ENCODE data around the gene RABGAP1L.

RABGAP1L gene

DNA sequence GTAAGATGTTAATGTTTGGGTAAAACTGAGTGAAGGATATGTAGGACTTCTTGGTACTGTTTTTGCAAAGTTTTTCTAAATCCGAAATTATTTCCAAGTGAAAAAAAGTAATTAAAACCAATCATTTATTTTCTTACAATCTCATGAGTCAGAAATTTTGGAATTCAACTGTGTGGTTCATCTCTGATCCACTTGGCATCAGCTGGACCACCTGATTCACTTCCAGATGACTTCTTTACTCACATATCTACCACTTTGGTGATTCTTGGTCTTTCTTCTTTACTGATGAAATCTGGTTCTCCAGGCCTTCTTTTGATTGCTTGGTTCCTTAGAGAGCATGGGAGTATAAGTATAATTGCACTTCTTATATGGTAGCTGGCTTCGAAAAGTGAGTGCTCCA, 585.6 kb downstream of the RABGAP1L start:
- Histone ChIP-seq H3K27ac (no peak overlapping the region), H3K4me3 (ENCODE audit: low read depth, low read length) (no peak overlapping the region), H3K36me3 (replicated peaks) (no peaks in the 10 kb centered on the region), H3K27me3 (replicated peaks) (no peaks in the 10 kb centered on the region)
- DNase-seq = no peak
- in situ Hi-C loops (cut with HindIII; ENCODE audit: low pct_ligation_motif_present, low sequenced_read_pairs) = loop anchor here (25.0 kb wide), 1 partner anchor 483 kb away; no protein-coding TSS in a partner anchor
- TF ChIP-seq, protein P1, sequence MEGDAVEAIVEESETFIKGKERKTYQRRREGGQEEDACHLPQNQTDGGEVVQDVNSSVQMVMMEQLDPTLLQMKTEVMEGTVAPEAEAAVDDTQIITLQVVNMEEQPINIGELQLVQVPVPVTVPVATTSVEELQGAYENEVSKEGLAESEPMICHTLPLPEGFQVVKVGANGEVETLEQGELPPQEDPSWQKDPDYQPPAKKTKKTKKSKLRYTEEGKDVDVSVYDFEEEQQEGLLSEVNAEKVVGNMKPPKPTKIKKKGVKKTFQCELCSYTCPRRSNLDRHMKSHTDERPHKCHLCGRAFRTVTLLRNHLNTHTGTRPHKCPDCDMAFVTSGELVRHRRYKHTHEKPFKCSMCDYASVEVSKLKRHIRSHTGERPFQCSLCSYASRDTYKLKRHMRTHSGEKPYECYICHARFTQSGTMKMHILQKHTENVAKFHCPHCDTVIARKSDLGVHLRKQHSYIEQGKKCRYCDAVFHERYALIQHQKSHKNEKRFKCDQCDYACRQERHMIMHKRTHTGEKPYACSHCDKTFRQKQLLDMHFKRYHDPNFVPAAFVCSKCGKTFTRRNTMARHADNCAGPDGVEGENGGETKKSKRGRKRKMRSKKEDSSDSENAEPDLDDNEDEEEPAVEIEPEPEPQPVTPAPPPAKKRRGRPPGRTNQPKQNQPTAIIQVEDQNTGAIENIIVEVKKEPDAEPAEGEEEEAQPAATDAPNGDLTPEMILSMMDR (IDR thresholded peaks at IDR 0.05; ENCODE audit: low read depth, low read length, missing control alignments) = no peak

DNA sequence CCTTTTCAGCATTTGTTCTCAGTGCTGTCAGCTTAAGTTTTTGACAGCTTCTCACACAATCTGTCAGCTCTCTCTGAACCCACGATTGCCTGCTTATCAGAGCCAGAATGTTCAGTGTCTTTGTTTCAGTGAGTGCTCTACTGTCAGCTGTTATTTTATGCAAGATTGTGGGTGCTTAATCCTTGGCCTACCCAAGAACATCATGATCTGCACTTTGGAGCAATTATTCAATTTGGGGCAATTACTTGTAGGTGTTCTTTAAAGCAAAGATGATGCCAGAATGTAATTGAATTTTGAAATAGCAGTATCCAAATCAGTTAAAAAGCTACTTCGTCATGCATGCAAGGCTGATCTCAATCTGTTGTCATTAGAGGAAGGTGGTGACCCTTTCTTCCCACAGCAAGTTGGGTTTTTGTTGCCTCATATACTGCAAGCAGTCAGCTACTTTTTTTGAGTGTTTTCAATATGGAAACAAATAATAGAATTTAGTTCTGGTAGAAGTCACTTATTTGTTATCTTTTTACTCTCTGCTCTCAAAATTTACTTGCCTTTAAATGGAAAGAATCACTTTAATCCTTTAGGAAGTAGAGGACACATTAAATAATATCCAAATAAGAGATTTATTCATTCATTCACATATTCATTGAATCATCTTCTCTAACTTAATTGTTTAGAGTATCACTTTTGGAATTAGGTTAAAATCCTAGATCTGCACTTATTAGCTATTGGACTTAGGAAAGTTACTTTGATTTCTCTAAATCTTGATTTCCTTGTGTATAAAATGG, 586.9 kb downstream of the RABGAP1L start:
- no peaks in the 10 kb centered on the region for H3K27me3 ChIP-seq (replicated peaks)
- no peak overlapping the region for H3K4me3 ChIP-seq (ENCODE audit: low read depth, low read length)
- DNase-seq = no peak
- TF ChIP-seq, protein P1 (IDR thresholded peaks at IDR 0.05; ENCODE audit: low read depth, low read length, missing control alignments) = no peak
- in situ Hi-C loops (cut with HindIII; ENCODE audit: low pct_ligation_motif_present, low sequenced_read_pairs) = loop anchor here (25.0 kb wide), 1 partner anchor 484 kb away; no protein-coding TSS in a partner anchor
- H3K36me3 ChIP-seq (replicated peaks) = no peaks in the 10 kb centered on the region
- H3K27ac ChIP-seq = no peak overlapping the region

DNA sequence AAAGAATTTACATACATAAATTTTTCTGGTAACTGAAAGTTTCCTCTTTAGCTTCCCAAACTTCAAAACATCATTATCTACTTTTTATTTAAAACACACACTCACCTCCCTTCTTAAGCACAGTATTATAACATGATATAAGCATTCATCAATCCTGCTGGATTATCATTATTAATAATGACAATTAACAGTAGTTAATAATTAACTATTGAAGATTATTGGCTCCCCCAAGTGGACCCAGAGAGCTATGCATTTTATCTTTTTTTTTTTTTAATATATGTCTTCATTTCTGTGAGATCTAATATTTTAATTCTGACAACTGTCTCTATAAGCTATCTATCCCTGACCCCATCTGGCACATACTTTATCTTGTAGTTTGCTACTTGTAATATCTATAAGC, 588.3 kb downstream of the RABGAP1L start:
- no peaks in the 10 kb centered on the region for H3K27me3 ChIP-seq (replicated peaks)
- H3K4me3 ChIP-seq (ENCODE audit: low read depth, low read length) = no peak overlapping the region
- TF ChIP-seq, protein P1 (IDR thresholded peaks at IDR 0.05; ENCODE audit: low read depth, low read length, missing control alignments) = peak; percentile 24
- in situ Hi-C loops (cut with HindIII; ENCODE audit: low pct_ligation_motif_present, low sequenced_read_pairs) = loop anchor here (25.0 kb wide), 1 partner anchor 485 kb away; no protein-coding TSS in a partner anchor
- no peak overlapping the region for H3K27ac ChIP-seq
- no peaks in the 10 kb centered on the region for H3K36me3 ChIP-seq (replicated peaks)
- no peak for DNase-seq

DNA sequence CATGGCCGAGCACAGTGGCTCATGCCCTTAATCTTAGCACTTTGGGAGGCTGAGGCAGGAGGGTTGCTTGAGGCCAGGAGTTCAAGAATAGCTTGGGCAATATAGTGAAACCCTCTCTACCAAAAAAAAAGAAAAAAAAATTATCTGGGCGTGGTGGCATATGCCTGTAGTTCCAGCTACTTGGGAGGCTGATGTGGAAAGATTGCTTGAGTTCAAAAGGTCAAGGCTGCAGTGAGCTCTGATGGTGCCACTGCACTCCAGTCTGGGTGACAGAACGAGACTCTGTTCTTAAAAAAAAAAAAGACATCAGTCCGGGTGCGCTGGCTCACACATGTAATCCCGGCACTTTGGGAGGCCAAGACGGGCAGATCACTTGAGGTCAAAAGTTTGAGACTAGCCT, 589.3 kb downstream of the RABGAP1L start:
- TF ChIP-seq, protein P1 (IDR thresholded peaks at IDR 0.05; ENCODE audit: low read depth, low read length, missing control alignments) = no peak
- Histone ChIP-seq H3K27me3 (replicated peaks) (no peaks in the 10 kb centered on the region), H3K4me3 (ENCODE audit: low read depth, low read length) (no peak overlapping the region), H3K36me3 (replicated peaks) (no peaks in the 10 kb centered on the region), H3K27ac (no peak overlapping the region)
- DNase-seq = no peak
- in situ Hi-C loops (cut with HindIII; ENCODE audit: low pct_ligation_motif_present, low sequenced_read_pairs) = loop anchor here (25.0 kb wide), 1 partner anchor 486 kb away; no protein-coding TSS in a partner anchor

DNA sequence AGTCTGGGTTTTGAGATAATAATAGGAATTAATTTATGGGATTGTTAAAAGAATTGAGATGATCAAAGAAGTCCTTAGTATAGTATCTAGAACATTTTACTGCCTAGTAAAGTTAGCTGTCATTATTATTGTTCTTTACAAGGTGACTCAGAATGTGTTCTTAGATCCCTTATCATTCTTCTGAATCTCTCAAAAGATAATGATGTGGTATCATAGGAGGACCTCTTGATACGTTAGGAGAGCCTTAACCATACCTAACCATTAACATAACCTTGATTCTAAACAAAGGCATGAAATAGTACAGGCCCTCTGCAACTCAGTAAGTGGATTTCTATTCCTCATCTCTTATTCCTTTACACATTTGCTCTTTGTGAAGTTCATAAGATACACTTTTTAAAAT, 593.8 kb downstream of the RABGAP1L start:
- DNase-seq = no peak
- H3K27ac ChIP-seq = no peak overlapping the region
- H3K36me3 ChIP-seq (replicated peaks) = no peaks in the 10 kb centered on the region
- TF ChIP-seq, protein P1 (IDR thresholded peaks at IDR 0.05; ENCODE audit: low read depth, low read length, missing control alignments) = no peak
- in situ Hi-C loops (cut with HindIII; ENCODE audit: low pct_ligation_motif_present, low sequenced_read_pairs) = no loop called here
- H3K27me3 ChIP-seq (replicated peaks) = no peaks in the 10 kb centered on the region
- no peak overlapping the region for H3K4me3 ChIP-seq (ENCODE audit: low read depth, low read length)
